GM21737 (cell line): Measurements from ENCODE around the gene TCFL5.

Experiments
- ATAC-seq: cut with Tn5 transposase; IDR thresholded peaks from one replicate; pipeline ENCODE4 v1.9.1; 2021; ENCODE audit warnings: mild to moderate bottlenecking, moderate library complexity; ENCODE audit not compliant: unreplicated experiment

The TCFL5 gene

GRCh38 chr20:62861726-62862336 lies at the start of gene TCFL5:
Gene TCFL5 (minus strand): TSS chr20:62861822. CDS start chr20:62861670, 152 bp downstream.
- peak; percentile 53 for ATAC-seq

GRCh38 chr20:62910777-62911497 lies 49.3 kb upstream of the TCFL5 start:
- ATAC-seq = no peak

- no peak for ATAC-seq
Observed at GRCh38 chr20:62910217-62910766, 48.7 kb upstream of the TCFL5 start.

GRCh38 chr20:62908971-62909791 lies 47.6 kb upstream of the TCFL5 start:
- ATAC-seq = no peak

GRCh38 chr20:62907384-62908317 lies 46.0 kb upstream of the TCFL5 start:
- ATAC-seq = no peak

- no peak for ATAC-seq
Observed at GRCh38 chr20:62906647-62907375, 45.2 kb upstream of the TCFL5 start.

- no peak for ATAC-seq
Observed at GRCh38 chr20:62906209-62906608, 44.6 kb upstream of the TCFL5 start.

GRCh38 chr20:62905536-62906117 lies 44.0 kb upstream of the TCFL5 start:
- ATAC-seq = no peak

GRCh38 chr20:62902926-62903615 lies 41.4 kb upstream of the TCFL5 start:
- no peak for ATAC-seq

- ATAC-seq = no peak
Observed at GRCh38 chr20:62901891-62902290, 40.3 kb upstream of the TCFL5 start.

- ATAC-seq = no peak
Observed at GRCh38 chr20:62900692-62901584, 39.3 kb upstream of the TCFL5 start.

GRCh38 chr20:62900052-62900691 lies 38.5 kb upstream of the TCFL5 start:
- peak; percentile 84 for ATAC-seq

GRCh38 chr20:62899633-62900051 lies 38.0 kb upstream of the TCFL5 start:
- ATAC-seq = no peak

- no peak for ATAC-seq
Observed at GRCh38 chr20:62898970-62899632, 37.5 kb upstream of the TCFL5 start.

GRCh38 chr20:62898093-62898964 lies 36.7 kb upstream of the TCFL5 start:
- no peak for ATAC-seq

GRCh38 chr20:62897666-62898065 lies 36.0 kb upstream of the TCFL5 start:
- ATAC-seq = no peak
